Neutrophil (primary cell): Measurements from ENCODE around the gene ADRA1B.

Experiments
- H3K27ac ChIP-seq: fragments of 200-600 bp; sonication (generic); 2 replicates; pipeline ENCODE4 v1.5.1; 2016; ENCODE audit warnings: mild to moderate bottlenecking, moderate library complexity
- H3K27me3 ChIP-seq: fragments of 200-600 bp; sonication (generic); 2 replicates; pipeline ENCODE4 v1.6.0; 2016; ENCODE audit warnings: mild to moderate bottlenecking
- H3K36me3 ChIP-seq: fragments of 200-600 bp; sonication (generic); 2 replicates; pipeline ENCODE4 v1.5.1; 2017
- H3K4me1 ChIP-seq, 2 experiments: fragments of 200-600 bp in 1 of 2; sonication (generic) in 1 of 2; 1 replicate in 1 of 2; 2 replicates in 1 of 2; pipeline versions ENCODE4 v1.5.1 to v1.6.1; 2013 to 2016; ENCODE audit warnings: low read depth in 1 of 2, low read length in 1 of 2, mild to moderate bottlenecking in 1 of 2, moderate library complexity in 1 of 2; ENCODE audit not compliant: control insufficient read depth in 1 of 2, insufficient read depth in 1 of 2
- H3K4me3 ChIP-seq, 2 experiments: fragments of 200-600 bp in 1 of 2; sonication (generic) in 1 of 2; 1 replicate in 1 of 2; 2 replicates in 1 of 2; pipeline ENCODE4 v1.5.1; 2013 to 2016; ENCODE audit warnings: low read depth in 1 of 2, low read length in 1 of 2, mild to moderate bottlenecking in 1 of 2, moderate library complexity in 1 of 2
- H3K9me3 ChIP-seq: fragments of 200-600 bp; sonication (generic); 2 replicates; pipeline ENCODE4 v1.5.1; 2016
- CTCF ChIP-seq: fragments of 200-600 bp; sonication (generic); IDR thresholded peaks from 2 replicates; pipeline ENCODE4 v1.5.1; 2016; ENCODE audit warnings: antibody characterized with exemption

Gene ADRA1B

GRCh38 chr5:159971038-159971437, 54.8 kb downstream of the ADRA1B start:
- H3K27ac ChIP-seq = no peak overlapping the region
- H3K4me3 ChIP-seq = no peak overlapping the region
- peaks cover 100% of the 10 kb centered on the region for H3K27me3 ChIP-seq
- H3K4me1 ChIP-seq = peaks cover 0 to 5% of the 10 kb centered on the region in 2 experiments
- no peaks in the 10 kb centered on the region for H3K9me3 ChIP-seq
- no peaks in the 10 kb centered on the region for H3K36me3 ChIP-seq
- TF ChIP-seq CTCF = no peak

DNA sequence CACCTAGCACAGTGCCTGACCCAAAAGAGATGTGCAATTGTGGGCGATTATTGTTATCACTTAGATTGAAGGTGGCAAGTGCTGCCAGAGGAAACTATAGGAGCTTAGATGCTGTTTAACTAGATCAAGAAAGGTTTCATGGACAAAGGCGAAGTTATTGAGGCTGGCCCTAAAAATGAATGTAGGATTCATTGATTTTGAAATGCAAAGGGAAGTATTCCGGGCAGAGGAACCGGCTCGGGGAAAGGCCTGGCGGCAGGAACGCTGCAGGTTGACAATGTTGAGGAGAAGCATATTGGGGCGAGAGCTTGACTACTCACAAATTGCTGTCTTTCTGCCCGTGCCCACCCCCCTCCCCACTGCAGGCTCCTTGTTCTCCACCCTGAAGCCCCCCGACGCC, 55.2 kb downstream of the ADRA1B start:
- Histone ChIP-seq H3K36me3 (no peaks in the 10 kb centered on the region), H3K27me3 (peaks cover 98% of the 10 kb centered on the region), H3K4me1 (peaks cover 0 to 5% of the 10 kb centered on the region in 2 experiments), H3K9me3 (no peaks in the 10 kb centered on the region), H3K4me3 (no peak overlapping the region), H3K27ac (no peak overlapping the region)
- no peak for TF ChIP-seq CTCF

- TF ChIP-seq CTCF = no peak
- Histone ChIP-seq H3K27me3 (peaks cover 98% of the 10 kb centered on the region), H3K36me3 (no peaks in the 10 kb centered on the region), H3K9me3 (no peaks in the 10 kb centered on the region), H3K27ac (no peak overlapping the region), H3K4me1 (peaks cover 0 to 5% of the 10 kb centered on the region in 2 experiments), H3K4me3 (no peak overlapping the region)
These were observed 55.7 kb downstream of the ADRA1B start for GRCh38 chr5:159971931-159972461.

DNA sequence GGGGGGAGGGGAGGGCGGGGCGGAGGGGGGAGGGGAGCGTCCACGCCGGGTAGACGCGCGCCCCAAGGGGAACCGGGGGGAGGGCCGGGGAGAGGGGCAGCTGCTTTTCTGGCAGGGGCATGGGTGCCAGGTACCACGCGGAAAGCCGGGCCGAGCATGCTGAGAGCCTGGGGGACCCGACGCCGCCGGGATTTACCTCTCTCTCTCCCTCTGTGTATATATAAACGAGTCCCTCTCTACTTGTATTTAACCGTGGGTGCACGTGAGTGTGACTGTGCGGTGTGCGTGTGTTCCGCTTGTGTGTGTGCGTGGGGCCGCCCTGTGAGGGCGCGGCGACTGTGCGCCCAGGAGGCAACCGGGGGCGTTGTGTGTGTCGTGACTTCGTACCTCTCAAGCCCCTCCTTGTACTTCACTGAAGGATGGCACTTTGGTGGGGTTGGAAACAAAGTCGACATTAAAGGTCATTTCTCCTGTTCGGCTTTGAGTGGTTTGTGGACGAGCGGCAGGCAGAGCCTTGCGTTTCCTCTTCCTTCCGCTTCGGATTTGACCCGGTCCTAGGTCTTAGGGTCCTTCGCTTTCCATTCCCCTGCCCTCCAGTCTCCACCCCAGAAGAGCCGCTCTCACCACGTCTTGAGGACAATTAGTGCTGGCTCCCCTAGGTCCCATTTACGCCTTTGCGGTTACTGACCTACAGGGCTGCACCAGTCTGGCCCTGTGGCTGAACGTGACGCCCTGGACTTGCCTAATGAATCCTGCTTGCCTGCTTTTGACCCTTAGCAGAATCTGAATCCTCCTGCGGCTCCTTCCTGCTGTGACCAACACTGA, 56.5 kb downstream of the ADRA1B start:
- Histone ChIP-seq H3K4me1 (peaks cover 0 to 5% of the 10 kb centered on the region in 2 experiments), H3K36me3 (no peaks in the 10 kb centered on the region), H3K4me3 (no peak overlapping the region), H3K27ac (no peak overlapping the region), H3K27me3 (peaks cover 98% of the 10 kb centered on the region), H3K9me3 (no peaks in the 10 kb centered on the region)
- no peak for TF ChIP-seq CTCF

GRCh38 chr5:159975462-159976019, 59.3 kb downstream of the ADRA1B start:
- Histone ChIP-seq H3K9me3 (no peaks in the 10 kb centered on the region), H3K27ac (no peak overlapping the region), H3K4me1 (peaks cover 0 to 5% of the 10 kb centered on the region in 2 experiments), H3K36me3 (no peaks in the 10 kb centered on the region), H3K4me3 (no peak overlapping the region), H3K27me3 (peaks cover 98% of the 10 kb centered on the region)
- no peak for TF ChIP-seq CTCF
